Bronchial epithelial cell (primary cell): Measurements from ENCODE around the gene TAOK2. TPM values are rescaled to one million over a fixed set of nuclear protein-coding genes. Genes with fewer than 3 reads are reported as not detected.

Experiments used
- DNase-seq: peaks from one replicate; pipeline ENCODE4 v3.0.0-alpha.2; 2010; ENCODE audit warnings: low read depth
- FAIRE-seq: peaks from 2 replicates; lab custom pipeline; 2011; peaks lifted over from hg19 to GRCh38; lab: Jason Lieb, UNC
- H3K27me3 ChIP-seq: 2 replicates; pipeline ENCODE4 v1.5.1; 2011; ENCODE audit warnings: low read length; ENCODE audit not compliant: control insufficient read depth, insufficient read depth
- H3K36me3 ChIP-seq: 2 replicates; pipeline ENCODE4 v1.5.1; 2011; ENCODE audit warnings: low read length; ENCODE audit not compliant: control insufficient read depth, insufficient read depth
- H3K4me3 ChIP-seq: 2 replicates; pipeline ENCODE4 v1.5.1; 2011; ENCODE audit warnings: mild to moderate bottlenecking, low read depth, low read length, control low read depth
- total RNA-seq: library from RNA; depleted of rRNA; stranded (reverse); fragments of >200 nt; gene quantifications from 2 replicates; pipeline ENCODE4 v1.2.1, GENCODE V29; 2014
- TF ChIP-seq, protein P1 (sequence below): IDR thresholded peaks from 2 replicates; pipeline ENCODE4 v1.5.1; 2011; ENCODE audit warnings: mild to moderate bottlenecking, moderate library complexity, low read length, control low read depth, inconsistent platforms; ENCODE audit not compliant: insufficient read depth, severe bottlenecking

The TAOK2 gene
- total RNA-seq, 1 donor from 2014 or later: 24.7 TPM

DNA sequence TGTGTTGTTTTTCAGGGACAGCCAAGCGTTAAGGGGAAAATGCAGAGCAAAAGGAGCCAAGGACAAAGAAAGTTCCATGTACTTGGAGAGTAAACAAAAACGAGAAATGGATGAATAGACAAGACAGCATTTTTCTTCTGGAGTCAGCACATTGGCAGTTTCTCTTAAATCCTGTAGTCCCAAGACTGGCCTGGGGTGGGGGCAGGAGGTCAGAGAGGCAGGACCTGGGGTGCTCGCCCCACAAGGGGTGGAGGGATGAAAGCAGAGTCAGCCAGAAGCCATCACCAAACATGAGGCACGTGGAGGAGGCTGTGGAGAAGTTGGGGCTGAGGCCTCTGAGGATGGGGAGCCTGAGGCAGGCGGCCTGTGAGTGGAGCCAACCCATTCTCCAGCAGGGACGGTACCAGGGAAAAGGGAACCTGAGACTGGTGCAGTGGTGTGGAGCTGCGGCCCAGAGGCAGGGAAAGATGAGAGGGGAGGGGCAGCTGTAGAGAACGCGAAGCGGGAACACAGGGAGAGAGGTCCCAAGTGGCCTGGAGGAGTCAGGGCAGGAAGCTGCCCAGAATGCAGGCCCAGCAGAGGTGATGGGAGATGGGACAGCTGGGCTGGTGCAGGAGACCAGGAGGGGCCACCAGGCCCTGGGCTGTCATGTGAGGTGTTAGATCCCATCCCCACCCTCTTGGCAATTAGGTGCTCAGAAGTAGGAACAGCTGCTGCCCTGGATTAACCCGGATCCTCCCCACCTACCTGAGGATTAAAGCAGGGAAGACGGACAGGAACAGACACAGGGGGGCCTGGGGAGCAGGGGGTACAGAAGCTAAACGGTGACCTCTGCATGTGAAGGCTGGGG is 54.1 kb downstream of the TAOK2 start:
- H3K27me3 ChIP-seq: peaks cover 33% of the 10 kb centered on the region
- no peak overlapping the region for H3K4me3 ChIP-seq
- FAIRE-seq (no peak), DNase-seq (no peak)
- H3K36me3 ChIP-seq: no peaks in the 10 kb centered on the region
- TF ChIP-seq, protein P1, sequence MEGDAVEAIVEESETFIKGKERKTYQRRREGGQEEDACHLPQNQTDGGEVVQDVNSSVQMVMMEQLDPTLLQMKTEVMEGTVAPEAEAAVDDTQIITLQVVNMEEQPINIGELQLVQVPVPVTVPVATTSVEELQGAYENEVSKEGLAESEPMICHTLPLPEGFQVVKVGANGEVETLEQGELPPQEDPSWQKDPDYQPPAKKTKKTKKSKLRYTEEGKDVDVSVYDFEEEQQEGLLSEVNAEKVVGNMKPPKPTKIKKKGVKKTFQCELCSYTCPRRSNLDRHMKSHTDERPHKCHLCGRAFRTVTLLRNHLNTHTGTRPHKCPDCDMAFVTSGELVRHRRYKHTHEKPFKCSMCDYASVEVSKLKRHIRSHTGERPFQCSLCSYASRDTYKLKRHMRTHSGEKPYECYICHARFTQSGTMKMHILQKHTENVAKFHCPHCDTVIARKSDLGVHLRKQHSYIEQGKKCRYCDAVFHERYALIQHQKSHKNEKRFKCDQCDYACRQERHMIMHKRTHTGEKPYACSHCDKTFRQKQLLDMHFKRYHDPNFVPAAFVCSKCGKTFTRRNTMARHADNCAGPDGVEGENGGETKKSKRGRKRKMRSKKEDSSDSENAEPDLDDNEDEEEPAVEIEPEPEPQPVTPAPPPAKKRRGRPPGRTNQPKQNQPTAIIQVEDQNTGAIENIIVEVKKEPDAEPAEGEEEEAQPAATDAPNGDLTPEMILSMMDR: no peak

DNA sequence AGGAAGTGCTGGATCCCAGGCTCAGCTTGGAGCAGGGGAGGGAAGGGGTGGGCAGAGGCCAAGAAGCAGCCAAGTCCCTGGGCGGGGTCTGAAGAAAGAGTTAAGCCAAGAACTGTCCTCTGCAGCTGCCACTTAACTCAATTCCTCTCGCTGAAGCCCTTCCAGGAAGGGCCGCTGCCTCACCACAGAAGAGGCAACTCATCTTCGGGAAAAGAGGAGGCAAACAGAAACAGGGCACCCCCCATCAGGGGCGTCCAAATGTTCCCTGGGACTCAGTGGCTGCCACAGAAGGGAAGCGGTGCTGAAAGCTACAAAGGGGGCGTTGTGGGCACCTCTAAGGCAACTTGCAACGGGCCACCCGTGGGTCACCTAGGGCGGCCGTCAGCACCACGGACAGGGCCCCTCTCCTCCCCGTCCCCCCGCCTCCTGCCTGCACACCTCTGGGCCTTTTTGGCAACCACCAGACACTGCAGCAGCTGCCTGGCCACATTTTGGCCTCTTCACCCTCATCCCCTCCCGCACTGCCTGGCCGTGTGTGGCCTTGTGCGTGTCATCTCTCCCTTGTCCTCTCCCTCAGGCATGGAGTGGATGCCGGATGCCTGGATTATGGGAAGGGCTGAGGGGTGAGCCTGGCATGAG is 54.9 kb downstream of the TAOK2 start:
- H3K27me3 ChIP-seq: peaks cover 33% of the 10 kb centered on the region
- DNase-seq: no peak

DNA sequence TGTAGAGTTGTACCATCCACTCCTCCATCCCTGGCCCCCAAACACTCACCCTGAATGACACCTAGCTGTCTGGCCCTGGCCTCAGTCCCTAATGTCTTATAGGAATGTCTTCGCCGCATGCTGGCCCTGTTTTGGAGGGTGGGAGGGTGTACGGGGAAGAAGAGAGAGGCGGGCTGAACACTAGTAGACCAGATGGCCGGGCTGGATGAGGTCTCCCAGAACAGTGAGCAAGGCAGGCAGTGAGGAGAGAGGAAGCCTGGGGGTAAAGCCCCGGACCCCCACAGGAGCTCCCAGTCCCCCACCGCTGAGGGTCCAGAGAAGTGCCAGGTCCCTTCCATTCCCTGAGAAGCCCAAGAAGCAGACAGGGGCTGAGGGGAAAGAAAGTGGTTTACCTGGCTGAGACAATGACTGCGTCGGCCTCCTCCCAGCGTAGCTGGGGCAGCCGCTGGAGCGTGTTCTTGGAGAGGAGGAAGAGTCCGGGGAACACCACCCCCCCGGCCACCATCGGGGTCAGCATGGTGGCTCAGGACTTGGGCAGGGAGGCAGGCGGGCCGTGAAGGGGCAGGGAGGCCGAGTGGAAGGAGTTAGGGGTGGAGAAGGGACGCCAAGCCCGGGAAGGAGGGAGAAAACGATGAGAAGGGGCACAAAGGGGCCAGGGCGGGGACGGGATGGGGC is 56.5 kb downstream of the TAOK2 start:
- no peak for DNase-seq
- no peak for FAIRE-seq
- H3K27me3 ChIP-seq: peaks cover 33% of the 10 kb centered on the region

More for the DNA sequence above, 54.9 kb downstream of the TAOK2 start:
- Histone ChIP-seq H3K4me3 (no peak overlapping the region), H3K36me3 (no peaks in the 10 kb centered on the region)
- FAIRE-seq: no peak
- TF ChIP-seq, protein P1: no peak

DNA sequence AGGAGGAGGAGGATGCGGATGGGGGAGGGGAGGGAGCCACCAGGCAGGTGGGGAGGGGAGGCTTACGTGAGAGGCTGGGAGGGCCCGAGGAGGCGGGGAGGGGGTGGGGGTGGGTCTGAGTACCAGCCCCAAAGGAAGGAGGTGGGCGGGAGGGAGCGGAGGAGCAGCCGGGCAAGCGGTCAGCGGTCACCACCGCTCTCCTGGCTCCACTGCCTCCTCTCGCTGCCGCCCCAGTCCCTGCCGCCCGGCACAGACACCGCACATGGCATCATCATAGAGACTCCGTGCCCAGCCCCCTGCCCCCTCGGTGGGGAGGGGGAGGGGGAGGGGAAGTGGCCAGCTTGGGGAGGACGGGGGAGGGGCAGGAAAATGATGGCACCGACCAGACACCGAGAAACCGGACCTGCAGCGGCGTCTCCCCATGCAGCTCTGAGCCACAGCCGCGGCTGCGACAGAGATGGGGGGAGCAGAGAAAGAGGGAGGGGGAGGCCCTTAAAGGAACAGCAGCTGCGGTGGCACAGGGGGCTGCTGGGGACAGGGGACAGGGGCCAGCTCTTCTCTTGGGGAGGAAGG is 57.3 kb downstream of the TAOK2 start, which contains the start of gene TLCD3B:
Gene TLCD3B, minus strand, starts transcription at position 431 of the 573 bp plus-strand sequence. CDS start 744 bp downstream, outside the sequence.
- Histone ChIP-seq H3K4me3 (no peak within 1 kb of the TSS), H3K36me3 (no peaks in the 10 kb centered on the region), H3K27me3 (peaks cover 35% of the 10 kb centered on the region)
- TF ChIP-seq, protein P1: no peak
- no peak for FAIRE-seq
- no peak for DNase-seq

More for the DNA sequence above, 56.5 kb downstream of the TAOK2 start:
- TF ChIP-seq, protein P1: no peak
- H3K4me3 ChIP-seq: no peak overlapping the region
- no peaks in the 10 kb centered on the region for H3K36me3 ChIP-seq

DNA sequence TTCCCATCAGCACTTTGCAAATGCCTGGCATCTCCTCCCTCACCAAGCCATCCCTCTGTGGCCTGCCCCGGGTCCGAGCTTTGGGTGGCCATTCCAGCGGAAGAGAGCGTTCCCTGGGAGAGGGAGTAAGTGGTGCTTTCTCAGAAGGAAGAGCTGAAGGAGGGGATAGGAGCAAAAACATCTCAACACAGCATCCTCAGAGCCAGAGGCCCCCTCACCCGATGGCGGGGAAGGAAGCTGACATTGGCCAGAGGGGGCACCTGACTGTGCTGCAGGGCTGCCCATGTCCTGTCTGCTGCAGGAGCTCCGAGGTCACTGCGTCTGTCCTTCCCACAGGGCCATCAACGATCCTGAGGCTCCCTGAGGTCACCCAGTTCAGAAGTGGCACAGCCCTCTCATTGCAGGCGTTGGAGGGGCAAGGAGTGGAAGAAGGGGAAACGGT is 57.8 kb downstream of the TAOK2 start:
- no peak overlapping the region for H3K4me3 ChIP-seq
- no peaks in the 10 kb centered on the region for H3K36me3 ChIP-seq
- H3K27me3 ChIP-seq: peaks cover 35% of the 10 kb centered on the region
- TF ChIP-seq, protein P1: no peak
- DNase-seq (no peak), FAIRE-seq (no peak)
